ENCODE measurements around the gene ERBB4.
"Not testable (repeated sequence)": the region's sequence is repeated elsewhere in the genome, so short reads cannot be mapped to it uniquely, and the experiment has no call there.

Gene ERBB4

DNA sequence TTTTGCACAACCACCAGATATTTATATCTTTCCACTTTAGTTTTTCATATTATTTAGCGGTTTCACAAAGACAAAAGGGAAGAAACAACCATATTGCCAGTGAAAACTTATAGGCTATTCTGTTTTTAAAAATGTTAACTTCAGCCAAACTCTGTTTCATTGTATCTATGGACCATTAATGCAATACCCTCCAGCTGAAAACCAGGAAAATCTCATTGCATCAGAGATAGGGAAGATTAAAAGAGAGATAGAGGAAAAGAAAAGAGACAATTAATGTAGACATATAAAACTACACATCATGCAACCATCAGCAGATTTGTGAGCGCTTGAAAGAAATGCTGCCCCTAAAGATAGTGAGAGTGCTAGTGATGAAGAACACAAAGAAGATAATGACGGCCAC, 970.2 kb downstream of the ERBB4 start:
- H3K9me3 ChIP-seq (ENCODE audit: control insufficient read depth, low read length) = no peaks in the 10 kb centered on the region
- no peak overlapping the region for H3K9ac ChIP-seq
- H3K27me3 ChIP-seq (ENCODE audit: control insufficient read depth, insufficient read depth, low read length) = no peaks in the 10 kb centered on the region
- no peak overlapping the region for H3K4me3 ChIP-seq (ENCODE audit: low read depth, low read length)
- H3K4me2 ChIP-seq (ENCODE audit: low read length) = no peak overlapping the region
- H3K4me1 ChIP-seq = no peaks in the 10 kb centered on the region
- no peaks in the 10 kb centered on the region for H3K79me2 ChIP-seq
- TF ChIP-seq, protein P1, sequence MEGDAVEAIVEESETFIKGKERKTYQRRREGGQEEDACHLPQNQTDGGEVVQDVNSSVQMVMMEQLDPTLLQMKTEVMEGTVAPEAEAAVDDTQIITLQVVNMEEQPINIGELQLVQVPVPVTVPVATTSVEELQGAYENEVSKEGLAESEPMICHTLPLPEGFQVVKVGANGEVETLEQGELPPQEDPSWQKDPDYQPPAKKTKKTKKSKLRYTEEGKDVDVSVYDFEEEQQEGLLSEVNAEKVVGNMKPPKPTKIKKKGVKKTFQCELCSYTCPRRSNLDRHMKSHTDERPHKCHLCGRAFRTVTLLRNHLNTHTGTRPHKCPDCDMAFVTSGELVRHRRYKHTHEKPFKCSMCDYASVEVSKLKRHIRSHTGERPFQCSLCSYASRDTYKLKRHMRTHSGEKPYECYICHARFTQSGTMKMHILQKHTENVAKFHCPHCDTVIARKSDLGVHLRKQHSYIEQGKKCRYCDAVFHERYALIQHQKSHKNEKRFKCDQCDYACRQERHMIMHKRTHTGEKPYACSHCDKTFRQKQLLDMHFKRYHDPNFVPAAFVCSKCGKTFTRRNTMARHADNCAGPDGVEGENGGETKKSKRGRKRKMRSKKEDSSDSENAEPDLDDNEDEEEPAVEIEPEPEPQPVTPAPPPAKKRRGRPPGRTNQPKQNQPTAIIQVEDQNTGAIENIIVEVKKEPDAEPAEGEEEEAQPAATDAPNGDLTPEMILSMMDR (IDR thresholded peaks at IDR 0.05) = no peak
- H3K27ac ChIP-seq = no peak overlapping the region
- no peaks in the 10 kb centered on the region for H3K36me3 ChIP-seq (ENCODE audit: control insufficient read depth, insufficient read depth, low read length)
- no peak overlapping the region for H2AFZ ChIP-seq

DNA sequence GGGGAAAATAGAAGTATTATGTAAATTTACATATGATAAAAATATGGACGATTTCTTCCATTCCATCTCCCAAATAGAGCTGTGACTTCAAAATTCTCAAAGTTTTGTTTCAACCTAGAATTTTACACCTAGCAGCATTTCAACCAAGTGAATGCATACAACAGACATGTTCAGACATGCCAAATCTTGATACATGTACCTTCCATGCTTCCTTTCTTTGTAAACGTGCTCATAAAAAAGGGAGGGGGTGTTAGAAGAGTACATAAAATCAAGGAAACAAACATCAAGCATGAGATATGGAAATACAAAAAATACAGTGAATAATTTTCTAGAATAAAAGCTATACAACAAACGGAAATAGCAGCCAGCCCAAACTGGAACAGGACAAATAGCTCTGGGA, 974.2 kb downstream of the ERBB4 start:
- Histone ChIP-seq H3K4me1 (no peaks in the 10 kb centered on the region), H3K4me2 (ENCODE audit: low read length) (no peak overlapping the region), H3K79me2 (no peaks in the 10 kb centered on the region), H3K27me3 (ENCODE audit: control insufficient read depth, insufficient read depth, low read length) (no peaks in the 10 kb centered on the region), H3K36me3 (ENCODE audit: control insufficient read depth, insufficient read depth, low read length) (no peaks in the 10 kb centered on the region), H3K27ac (no peak overlapping the region), H3K9ac (no peak overlapping the region), H3K9me3 (ENCODE audit: control insufficient read depth, low read length) (no peaks in the 10 kb centered on the region), H2AFZ (no peak overlapping the region), H3K4me3 (ENCODE audit: low read depth, low read length) (no peak overlapping the region)
- TF ChIP-seq, protein P1 (IDR thresholded peaks at IDR 0.05) = no peak

- no peaks in the 10 kb centered on the region for H3K9me3 ChIP-seq (ENCODE audit: control insufficient read depth, low read length)
- no peak overlapping the region for H3K9ac ChIP-seq
- no peak overlapping the region for H2AFZ ChIP-seq
- no peak overlapping the region for H3K27ac ChIP-seq
- no peaks in the 10 kb centered on the region for H3K36me3 ChIP-seq (ENCODE audit: control insufficient read depth, insufficient read depth, low read length)
- H3K27me3 ChIP-seq (ENCODE audit: control insufficient read depth, insufficient read depth, low read length) = no peaks in the 10 kb centered on the region
- no peaks in the 10 kb centered on the region for H3K4me1 ChIP-seq
- no peak overlapping the region for H3K4me2 ChIP-seq (ENCODE audit: low read length)
- TF ChIP-seq, protein P1 (IDR thresholded peaks at IDR 0.05) = no peak
- H3K79me2 ChIP-seq = no peaks in the 10 kb centered on the region
- no peak overlapping the region for H3K4me3 ChIP-seq (ENCODE audit: low read depth, low read length)
These were observed 993.0 kb downstream of the ERBB4 start for GRCh38 chr2:211545582-211545981.

DNA sequence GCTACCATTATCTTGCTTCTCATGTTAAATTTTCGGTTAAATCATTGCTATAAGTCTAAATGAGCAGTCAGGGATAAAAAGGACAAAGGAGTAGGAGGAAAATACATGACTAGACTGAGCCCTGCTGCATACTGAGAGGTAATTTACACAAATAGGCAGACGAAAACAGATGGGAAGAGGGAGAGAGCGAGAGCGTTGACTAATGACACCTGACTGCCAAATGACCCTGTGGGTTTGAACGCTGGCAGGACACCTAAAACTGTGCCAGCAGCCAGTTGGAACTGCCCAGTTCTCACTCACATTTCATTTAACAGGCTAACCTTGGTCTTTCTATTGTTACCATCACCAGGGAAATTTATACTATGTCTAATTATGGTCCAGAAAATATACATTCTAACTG, 1004.0 kb downstream of the ERBB4 start:
- no peaks in the 10 kb centered on the region for H3K79me2 ChIP-seq
- TF ChIP-seq, protein P1 (IDR thresholded peaks at IDR 0.05) = no peak
- no peak overlapping the region for H3K4me3 ChIP-seq (ENCODE audit: low read depth, low read length)
- no peak overlapping the region for H2AFZ ChIP-seq
- no peaks in the 10 kb centered on the region for H3K36me3 ChIP-seq (ENCODE audit: control insufficient read depth, insufficient read depth, low read length)
- no peaks in the 10 kb centered on the region for H3K9me3 ChIP-seq (ENCODE audit: control insufficient read depth, low read length)
- H3K27ac ChIP-seq = no peak overlapping the region
- H3K27me3 ChIP-seq (ENCODE audit: control insufficient read depth, insufficient read depth, low read length) = no peaks in the 10 kb centered on the region
- H3K4me2 ChIP-seq (ENCODE audit: low read length) = no peak overlapping the region
- no peak overlapping the region for H3K9ac ChIP-seq
- no peaks in the 10 kb centered on the region for H3K4me1 ChIP-seq

DNA sequence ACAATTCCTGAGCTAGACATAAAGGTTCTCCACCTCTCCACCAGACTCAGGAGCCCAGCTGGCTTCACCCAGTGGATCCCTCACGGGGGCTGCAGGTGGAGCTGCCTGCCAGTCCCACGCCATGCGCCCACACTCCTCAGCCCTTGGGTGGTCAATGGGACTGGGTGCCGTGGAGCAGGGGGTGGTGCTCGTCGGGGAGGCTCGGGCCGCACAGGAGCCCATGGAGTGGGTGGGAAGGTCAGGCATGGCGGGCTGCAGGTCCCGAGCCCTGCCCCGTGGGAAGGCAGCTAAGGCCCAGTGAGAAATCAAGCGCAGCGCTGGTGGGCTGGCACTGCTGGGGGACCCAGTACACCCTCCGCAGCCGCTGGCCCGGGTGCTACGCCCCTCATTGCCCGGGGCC, 1014.4 kb downstream of the ERBB4 start:
- H3K4me1 ChIP-seq; H3K9me3 ChIP-seq (ENCODE audit: control insufficient read depth, low read length); H3K9ac ChIP-seq; H3K27ac ChIP-seq; H3K79me2 ChIP-seq; H3K4me2 ChIP-seq (ENCODE audit: low read length); H3K4me3 ChIP-seq (ENCODE audit: low read depth, low read length); H3K27me3 ChIP-seq (ENCODE audit: control insufficient read depth, insufficient read depth, low read length); H2AFZ ChIP-seq; H3K36me3 ChIP-seq (ENCODE audit: control insufficient read depth, insufficient read depth, low read length): not testable (repeated sequence)
